GM04504 (cell line): ENCODE measurements around the gene MYRIP.
A peak's percentile ranks its signal among the peaks of the same experiment; 100 is the strongest.

Experiments used
- DNase-seq: peaks from one replicate; pipeline ENCODE4 v3.0.0-alpha.2; 2012; ENCODE audit warnings: low read depth

The MYRIP gene

DNA sequence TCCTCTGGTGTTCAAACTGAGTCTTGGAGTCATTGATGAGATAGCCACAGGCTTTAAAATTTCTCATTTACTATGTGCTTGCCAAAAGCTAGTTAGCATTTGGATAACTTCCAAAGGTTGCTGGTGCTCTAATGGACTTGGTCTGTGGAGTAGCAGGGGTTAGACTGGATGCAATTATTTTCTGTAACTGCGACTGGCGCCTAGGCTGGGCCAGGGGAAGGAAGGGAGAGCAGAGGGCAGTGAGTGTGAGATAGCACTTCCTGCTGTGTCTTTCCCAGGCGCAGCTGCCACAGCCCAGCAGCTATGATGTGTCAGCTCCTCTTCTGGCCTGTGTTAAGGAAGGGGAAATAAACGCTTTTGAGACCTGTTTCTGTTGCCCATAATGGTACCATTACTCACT lies 98.6 kb downstream of the MYRIP start:
- DNase-seq = no peak

DNA sequence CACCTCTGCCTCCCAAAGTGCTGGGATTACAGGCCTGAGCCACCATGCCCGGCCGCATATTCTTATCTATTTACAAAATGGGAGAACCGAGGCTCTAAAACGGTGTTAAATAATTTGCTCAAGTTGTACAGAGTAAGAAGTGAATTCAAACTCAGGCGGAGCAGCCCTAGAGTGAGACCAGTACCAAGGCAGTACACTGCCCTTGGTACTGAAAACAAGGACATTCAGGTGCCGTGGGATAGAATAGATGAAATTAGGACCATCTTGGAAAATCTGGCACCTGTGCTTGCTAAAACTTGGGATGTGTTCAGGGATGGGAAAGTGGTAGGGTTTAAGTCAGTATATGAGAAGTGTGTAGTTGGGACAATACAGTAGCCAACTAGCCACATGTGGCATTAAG lies 100.7 kb downstream of the MYRIP start:
- DNase-seq = no peak

DNA sequence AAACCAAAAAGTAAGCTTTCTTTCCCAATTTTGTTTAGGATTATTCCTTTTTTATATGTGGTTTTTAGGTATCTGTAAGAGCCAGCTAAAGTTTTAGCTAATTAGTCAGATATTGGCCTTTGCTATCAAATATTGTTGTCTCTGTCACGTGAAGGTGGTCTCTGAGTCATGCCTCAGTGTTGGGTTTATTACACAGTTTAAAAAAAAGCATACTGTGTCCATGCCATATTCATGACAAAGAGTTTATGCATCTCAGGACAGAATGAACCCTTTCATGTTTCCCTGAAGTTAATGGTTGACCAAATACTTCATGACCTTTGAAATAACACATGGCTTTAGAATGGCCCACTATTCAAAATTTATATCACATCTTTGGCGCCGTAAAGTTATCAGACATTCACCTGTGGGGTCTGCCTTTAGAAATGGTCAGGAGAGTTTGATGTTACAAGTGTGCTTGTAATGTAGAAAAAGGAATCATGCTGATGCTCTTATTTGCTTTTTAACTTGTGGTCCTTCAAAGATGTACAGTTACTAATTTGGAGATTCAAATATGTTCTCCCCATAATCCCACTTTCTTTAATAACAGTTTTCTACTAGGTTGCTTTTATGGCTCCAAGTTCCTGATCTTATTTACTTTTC lies 101.5 kb downstream of the MYRIP start:
- no peak for DNase-seq

DNA sequence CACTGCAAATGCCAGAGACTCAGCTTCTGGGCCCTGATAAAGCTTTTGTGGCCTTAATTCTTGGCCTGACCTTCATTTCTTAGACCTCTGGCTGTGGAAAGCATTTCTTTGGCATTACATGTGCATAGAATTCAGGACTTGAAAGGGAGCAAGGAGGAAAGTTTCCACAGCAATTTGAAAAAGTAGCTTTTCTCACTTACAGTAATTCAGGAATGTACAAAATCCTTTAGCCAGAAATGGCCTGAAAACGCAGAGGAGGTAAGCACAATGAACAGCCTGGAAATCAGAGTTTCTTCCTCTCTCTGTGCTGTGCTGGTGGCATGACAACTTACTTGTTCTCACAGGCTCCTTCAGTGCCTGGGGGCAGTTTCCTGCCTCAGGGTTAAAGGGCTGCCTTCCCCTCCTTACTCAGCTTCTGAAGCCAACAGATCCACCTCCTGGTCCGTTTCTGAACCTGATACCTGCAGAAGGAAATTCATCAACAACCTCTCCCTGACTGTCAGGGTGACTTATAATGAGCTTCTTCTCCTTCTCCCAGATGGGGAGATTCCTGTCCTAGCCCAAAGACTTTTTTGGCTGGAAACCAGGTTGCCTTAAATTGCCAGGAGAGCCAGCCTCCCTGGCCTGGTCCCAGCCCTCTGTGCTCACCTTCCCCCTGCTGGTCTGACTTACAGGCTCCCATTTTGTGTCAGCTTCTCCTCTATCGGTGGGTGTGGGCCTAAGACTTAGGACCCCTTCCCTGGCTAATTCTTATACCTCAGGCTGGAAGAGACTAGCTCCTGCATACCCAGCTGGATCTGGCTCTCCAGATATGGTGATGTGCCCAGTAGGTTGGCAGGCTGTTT lies 102.3 kb downstream of the MYRIP start:
- no peak for DNase-seq

DNA sequence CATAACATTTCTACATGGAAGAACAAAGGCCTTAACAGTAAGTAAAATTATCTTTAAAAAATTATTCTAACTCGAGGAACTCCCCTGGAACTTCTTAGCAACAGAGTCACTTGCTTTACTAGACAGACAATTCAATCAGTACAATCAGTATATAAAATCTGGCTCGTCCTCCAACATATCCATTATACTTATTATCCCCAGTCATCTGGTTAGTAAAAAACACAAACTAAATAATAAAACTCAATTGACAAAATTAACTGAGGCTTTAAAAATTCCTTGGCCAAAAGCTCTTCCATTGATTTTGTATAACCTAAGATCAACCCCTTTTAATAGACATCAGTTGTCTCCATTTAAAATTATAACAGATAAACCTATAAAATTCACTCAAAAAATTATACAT lies 105.6 kb downstream of the MYRIP start:
- DNase-seq = no peak

DNA sequence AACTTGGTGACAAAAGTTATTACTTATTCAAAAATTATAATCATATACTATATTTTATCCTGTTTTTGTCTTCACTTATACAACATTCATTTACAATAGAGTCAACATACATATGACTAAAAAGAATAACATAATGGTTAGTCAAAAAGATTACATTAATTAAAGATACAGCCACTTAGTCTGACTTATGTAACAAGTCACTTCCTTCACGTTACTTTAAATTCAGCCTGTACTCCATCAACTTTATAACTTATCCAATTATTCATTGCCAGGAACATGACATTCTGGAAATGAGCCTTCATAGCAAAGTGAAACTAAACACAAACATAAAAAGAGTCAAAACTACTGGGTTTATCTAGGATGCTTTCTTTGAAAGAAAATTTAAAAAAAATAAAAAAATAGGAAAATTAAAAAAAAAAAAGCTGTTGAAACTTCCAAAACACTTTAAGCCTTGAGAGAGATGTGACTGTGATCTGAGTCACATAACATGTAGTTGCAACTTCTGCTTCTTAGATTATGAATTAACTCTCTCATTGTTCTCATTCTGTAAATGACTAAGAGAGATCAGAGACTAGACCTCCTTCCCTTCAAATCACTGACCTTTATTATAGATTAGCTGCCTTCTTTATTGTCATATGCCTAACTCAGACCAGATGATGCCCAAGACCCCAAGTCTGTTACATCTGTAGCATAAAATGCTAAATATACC lies 107.8 kb downstream of the MYRIP start:
- DNase-seq = no peak

DNA sequence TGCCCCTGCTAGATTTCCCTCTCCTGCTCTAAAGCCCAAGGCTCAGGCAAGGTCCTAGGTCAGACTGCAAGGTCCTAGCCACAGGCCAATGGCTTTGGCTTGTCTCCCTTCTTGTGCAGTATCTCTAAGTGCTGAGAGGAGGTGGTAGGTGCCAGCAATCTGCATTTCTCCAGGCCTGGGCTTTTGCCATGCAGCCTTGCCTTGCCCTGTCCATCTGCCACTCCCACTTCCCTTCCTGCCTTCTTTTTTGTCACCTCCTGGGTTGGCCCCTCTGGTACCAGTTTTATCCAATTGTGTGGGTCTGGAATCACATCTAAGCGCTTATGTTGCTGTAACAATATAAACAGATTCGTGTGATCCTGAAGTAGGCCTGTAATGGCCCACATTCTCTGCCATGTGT lies 109.9 kb downstream of the MYRIP start:
- no peak for DNase-seq

DNA sequence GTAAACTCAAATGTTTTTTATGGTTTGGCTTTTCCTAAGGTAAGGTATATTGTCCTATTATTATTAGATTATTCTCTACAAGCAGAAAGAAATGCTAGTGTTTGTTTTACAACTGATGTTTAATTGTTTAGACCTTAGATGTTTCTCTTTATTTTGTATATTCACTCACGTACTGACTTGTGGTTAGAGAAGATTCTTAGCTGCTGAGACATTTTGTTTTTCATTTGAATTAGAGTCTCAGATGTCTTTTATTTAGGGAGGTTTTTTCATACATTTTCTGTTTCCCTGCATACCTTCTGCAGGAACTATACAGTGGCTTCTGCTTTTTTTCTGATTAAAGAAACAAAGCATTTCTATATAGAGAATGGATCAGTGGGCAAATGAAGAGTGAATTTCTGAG lies 110.9 kb downstream of the MYRIP start:
- no peak for DNase-seq

DNA sequence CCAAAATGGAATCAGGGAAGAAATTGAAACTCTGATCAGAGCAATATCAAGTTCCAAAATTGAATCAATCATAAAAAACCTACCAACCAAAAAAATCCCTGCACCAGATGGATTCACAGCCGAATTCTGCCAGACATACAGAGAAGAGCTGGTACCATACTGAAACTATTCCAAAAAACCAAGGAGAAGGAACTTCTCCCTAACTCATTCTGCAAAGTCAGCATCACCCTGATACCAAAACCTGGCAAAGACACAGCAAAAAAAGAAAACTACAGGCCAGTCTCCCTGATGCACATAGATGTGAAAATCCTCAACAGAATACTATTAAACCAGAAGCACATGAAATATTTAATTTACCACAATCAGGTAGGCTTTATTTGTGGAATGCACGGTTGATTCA lies 118.1 kb downstream of the MYRIP start:
- DNase-seq = no peak

DNA sequence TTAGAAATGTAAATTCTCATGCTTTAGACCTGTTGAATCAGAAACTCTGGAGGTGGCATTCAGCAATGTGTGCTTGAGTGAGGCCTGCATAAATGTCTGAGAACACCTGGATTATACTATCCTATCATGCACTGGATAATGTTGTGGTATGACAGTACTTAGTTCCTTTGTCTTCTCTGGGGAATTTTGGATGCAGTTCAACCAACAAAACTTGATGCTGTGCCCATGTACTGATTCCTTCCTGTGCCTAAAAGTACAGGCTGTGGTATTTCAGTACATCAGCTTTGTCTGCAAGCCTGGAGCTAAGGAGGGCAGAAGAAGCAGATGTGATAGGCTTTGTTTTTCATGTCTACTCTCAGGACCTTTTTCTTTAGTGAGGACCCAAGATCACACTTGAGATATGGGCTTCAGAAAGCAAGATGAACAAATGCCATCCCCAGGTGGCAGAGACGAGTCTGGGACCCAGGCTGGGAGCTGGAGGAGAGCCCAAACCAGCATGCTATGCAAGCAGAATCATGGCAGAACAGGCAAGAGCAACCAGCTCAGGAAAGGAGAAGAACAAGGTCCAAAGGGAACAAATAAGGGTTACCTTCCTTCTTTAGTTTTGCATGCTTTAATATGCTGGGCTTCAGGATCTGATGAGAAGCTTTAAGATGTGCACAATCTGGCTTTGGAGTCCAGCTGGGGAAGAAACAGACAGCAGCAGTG lies 124.7 kb downstream of the MYRIP start:
- no peak for DNase-seq

DNA sequence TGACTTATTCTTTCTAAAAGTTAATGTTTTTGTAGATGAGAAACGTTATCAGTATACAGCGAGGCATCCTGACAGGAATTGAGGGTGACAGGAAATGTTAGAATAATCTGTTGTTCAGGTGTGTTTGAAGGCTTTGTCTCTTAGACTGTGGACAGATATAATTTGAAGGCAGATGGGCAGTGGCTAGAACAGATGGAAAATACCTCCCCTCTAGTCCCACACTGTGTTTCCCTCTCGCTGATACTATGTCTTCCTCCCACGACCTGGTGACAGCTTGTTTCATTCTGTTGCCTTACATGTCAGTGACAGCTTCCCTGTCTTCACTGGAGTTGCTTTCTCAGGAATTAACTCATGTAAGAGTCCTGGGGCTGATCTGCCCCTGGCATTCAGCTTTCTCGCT lies 125.3 kb downstream of the MYRIP start:
- no peak for DNase-seq

DNA sequence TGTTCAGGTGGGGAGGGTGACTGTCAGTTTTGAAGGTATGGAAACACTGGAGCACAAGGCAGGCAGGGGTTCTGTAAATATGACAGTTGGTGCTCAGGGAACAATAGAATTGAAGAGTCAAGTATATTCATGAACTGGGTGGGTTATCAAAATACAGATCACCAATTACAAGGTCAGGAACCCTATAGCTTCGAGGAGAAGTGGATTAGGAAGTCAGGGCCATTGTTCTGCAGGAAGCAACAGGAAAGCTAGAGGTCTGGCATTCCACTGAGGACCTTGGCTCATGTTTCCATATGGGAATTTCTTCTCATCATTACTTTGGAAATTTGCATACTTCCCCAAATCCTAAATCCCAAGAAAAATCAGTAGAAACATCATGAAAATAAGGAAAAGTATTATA lies 125.9 kb downstream of the MYRIP start:
- no peak for DNase-seq

DNA sequence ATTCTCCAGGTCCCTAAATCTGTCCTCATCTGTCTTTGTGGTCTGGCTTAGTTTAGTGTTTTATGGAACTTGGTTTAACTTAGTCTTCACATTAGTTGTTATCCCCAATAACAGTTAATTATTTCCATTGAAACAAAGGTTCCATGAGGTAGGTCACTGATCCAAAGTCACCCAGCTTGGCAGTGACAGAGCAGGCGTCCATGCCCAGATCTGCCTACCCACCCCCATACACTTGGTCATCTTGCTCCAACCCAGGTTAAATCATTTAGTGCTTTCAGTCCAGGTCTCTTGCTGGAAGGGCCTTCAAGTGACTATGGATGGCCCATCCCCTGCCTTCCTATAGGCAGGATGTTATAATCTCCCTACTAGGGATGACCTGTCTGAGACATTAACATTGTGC lies 127.4 kb downstream of the MYRIP start:
- no peak for DNase-seq

DNA sequence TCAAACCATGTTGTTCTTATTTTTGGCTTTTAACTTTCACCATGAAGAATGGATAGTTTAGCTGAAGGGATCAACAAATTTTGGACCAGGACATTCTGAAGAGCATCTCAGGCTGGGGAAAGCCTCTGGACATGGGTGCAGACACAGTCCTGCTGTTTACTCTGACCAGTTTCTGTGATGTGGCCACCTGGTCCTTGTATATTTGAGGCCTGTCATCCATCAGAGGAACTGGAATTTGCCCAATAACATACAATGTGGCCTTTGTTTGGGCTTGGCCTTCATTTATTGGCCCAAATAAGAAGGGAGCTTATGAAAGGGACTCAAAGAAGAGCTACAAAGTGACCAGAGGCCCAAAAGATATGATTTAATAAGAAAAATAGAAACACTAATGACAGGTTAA lies 127.9 kb downstream of the MYRIP start:
- DNase-seq = no peak

DNA sequence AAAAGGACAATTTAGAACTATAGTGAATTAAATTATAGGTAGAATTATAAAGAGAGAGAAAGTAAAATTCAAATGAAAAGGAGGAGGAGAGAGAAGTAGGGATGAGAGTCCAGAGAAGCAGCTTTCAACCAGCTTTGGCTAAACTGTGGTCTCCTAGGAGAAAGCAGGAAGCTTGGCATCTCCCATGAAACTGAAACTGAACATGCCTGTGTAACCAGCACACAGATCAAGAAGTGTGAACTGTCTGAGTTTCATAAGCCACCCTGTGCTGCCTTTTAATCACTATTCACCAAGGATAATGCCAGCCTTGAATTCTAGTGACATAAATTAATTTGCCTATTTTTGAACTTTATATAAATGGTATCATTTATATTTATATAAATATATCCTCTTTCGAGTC lies 128.5 kb downstream of the MYRIP start:
- DNase-seq = no peak

DNA sequence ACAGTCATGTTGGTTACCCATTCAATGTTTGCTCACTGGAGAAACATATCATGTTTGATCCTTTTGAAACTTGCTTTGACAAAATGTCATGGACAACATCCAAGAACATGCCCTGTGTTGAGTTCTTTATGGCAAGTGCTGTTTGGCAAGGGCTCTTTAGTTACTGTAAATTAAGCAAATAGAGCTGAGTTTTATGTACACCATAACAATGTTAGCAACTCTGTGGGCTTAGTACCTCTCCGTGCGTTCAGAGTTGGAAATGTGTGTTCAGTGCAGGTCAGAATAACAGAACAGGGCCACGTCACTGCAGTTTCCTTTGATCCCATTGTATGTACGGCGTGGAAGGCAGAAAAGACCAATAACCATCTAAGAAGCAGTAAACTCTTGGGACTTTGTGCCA lies 132.5 kb downstream of the MYRIP start:
- DNase-seq = no peak

DNA sequence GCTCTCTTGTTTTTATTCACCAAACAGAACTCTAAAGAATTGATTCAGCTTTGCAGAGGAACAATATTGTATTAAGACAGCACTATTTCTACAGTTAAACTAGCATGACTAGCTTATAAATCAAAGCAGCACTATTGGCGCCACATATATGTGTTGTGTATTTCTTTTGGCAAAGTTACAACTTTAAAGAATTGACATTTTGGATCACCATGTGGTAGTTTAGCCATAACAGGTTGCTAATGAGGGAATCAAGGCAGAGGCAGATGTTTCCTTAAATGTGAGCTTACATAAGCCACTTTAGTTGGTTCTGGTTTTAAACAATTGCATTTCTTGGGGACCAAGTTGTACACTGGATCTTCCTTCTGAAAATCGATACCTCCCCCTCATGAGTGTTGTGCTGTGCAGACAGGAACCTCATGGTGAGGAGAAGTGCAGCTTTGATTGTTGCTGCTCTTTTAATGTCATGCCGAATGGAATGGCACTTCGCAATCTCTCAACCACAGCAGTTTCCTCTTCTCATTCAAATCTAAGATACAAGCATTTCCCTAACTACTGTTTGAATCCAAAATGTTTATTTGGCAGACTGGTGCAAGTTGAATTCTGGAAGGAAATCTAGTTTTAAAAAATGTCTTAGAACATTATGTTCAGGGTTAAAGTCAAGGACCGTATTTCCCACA lies 151.2 kb downstream of the MYRIP start:
- DNase-seq = no peak

DNA sequence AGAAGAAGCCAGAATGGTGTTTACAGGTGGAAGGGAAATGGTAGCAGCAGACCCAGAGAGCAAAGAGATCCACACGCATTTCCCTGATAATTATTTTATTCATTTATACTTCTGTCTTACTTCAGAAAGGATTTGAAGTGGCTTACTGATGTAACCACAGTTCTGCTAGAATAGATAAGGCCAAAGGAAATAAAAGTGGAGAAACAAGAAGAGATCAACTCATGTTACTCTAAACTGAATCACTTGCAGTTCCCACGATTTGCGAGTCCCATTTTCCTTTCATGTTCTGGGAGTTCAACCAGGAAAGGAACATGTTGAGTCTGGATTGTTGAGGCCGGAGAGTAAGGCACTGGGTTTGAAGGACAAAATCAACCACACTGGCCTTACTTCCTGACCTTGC lies 151.8 kb downstream of the MYRIP start:
- no peak for DNase-seq

DNA sequence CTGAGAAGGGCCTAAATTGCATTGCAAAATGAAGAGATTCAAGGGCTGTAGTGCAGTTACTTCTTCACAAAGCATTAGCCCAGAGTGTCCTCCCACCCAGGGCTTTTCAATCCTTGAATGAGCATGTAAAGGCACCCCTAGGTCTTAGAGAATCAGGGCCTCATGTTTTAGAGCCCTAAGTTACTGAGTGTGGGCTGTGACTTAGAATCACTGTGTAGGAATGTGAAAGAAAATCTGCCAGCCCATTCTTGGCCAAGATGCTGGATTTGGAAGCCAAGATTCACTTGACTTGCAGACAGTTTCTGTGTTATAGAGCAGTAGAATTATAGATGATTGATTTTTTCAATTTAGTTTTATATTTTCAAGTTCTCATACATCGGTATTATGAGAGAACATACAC lies 153.2 kb downstream of the MYRIP start:
- DNase-seq = peak; percentile 22

DNA sequence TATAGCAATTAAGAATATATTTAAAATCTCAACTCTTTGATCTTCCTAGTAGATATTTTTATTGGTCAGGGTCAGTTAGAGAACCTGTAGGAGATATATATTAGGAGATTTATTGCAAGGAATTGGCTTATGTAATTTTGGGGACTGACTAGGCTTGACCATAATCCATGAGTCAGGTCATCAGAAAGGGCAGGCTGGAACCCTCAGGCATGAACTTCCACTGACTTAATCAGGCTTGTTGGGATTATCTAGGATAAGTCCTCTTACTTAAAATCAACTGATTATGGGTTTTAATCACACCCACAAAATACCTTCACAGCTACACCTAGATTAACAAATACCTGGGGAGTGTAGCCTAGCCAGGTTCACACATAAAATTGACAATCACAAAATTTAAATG lies 156.1 kb downstream of the MYRIP start:
- DNase-seq = no peak

DNA sequence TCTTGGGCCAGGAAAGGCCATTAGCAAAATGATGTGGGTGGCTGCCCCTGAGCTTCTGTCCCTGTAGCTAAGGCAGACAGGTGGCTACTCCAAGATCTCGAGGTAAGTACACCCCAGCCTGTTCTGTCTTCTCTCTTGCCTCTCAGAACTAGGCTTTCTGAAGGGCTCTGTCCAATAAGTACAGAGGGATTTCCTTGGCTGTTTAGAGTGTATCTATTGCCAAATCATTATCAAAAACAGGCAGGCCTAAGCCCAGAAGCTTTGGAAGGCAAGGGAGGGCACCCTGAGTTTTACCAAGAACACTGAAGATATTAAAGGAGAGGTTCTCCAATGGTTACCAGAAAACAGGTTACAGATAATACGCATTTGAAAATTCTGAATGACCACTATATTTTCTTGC lies 156.6 kb downstream of the MYRIP start:
- no peak for DNase-seq

DNA sequence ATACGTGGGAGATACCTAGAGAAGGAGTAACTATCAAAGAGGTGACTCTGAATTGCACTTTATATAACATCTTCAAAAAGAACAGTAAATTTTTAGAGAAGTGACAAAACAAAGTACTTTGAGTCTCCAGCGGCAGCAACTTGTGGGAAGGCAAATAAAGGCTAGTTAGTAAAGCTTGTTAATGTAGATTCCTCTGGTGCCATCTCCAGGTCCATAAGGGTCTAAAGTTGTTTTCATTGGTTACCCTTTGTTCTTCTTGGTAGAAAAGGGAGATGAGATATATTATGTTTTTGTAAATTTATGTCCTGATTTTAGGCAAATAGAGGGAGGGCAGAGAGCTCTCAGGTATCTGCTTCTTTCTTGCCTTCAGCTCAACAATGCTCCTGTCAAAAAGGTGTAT lies 161.6 kb downstream of the MYRIP start:
- DNase-seq = no peak
